Measurements from ENCODE around the gene CDH2. TPM values are rescaled to one million over a fixed set of nuclear protein-coding genes. Genes with fewer than 3 reads are reported as not detected.

The CDH2 gene
- total and polyA plus RNA-seq, 2 experiments from 2014 or later = 14.7 to 36.9 TPM

DNA sequence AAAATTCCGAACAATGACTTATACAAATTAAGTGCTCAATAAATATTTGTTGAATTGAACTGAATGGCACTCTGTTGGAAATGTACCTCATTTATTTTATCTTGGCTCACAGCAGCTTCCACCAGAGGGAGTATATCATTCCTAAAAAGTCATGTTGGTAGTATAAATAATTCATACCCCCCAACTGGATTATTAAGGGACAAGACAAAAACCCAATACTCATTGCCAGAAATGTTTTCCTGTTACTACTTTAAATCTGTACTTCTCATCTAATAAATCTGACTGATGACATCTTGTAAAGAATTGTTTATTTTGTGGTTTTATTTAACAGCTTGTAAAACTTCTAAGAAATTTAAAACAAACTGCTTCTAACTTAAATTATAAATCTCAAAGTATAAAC lies 163.9 kb downstream of the CDH2 start:
- peaks cover 8% of the 10 kb centered on the region for H3K4me1 Mint-ChIP-seq

DNA sequence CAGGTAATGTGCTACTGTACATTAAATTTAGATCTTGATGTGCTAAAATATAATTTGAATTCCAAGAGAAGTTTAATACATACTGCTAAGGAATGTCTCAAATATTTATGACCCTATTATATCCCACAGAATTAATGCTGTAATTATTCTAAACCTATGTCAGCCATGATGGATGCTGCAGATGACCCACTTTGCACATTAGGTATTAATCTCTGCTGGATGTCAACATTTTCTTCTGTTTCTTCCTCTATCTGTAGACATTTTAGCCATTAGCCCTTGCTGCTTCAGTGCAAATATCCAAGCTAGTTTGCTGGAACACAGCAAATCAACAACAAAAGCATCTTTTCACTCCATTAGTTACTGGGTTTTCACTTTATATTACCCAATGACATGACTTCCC lies 164.6 kb downstream of the CDH2 start:
- peaks cover 2% of the 10 kb centered on the region for H3K27me3 Mint-ChIP-seq (ENCODE audit: insufficient read depth, low read depth, poor library complexity)

More for the DNA sequence above, 163.9 kb downstream of the CDH2 start:
- no peaks in the 10 kb centered on the region for H3K36me3 Mint-ChIP-seq (ENCODE audit: low read depth)
- no peak overlapping the region for H3K4me3 Mint-ChIP-seq
- Histone ChIP-seq H3K4me2 (no peak overlapping the region), H3K27ac (ENCODE audit: low read depth) (no peak overlapping the region), H3K9me2 (ENCODE audit: insufficient read depth) (no peaks in the 10 kb centered on the region), H3F3A (replicated peaks; ENCODE audit: low read depth) (no peaks in the 10 kb centered on the region), H3K79me2 (replicated peaks; ENCODE audit: insufficient read depth) (no peaks in the 10 kb centered on the region), H2AFZ (no peak overlapping the region), H3K36me3 (ENCODE audit: insufficient read depth) (no peaks in the 10 kb centered on the region), H3K4me3 (no peak overlapping the region), H4K20me1 (replicated peaks; ENCODE audit: insufficient read depth) (no peaks in the 10 kb centered on the region), H3K27me3 (ENCODE audit: insufficient read depth) (no peaks in the 10 kb centered on the region), H3K4me1 (ENCODE audit: insufficient read depth) (peaks cover 13% of the 10 kb centered on the region; the same call in 1 of the 2 replicates)
- ATAC-seq (no peak), DNase-seq (ENCODE audit: low spot score) (peak; percentile 16)
- H3K9me3 Mint-ChIP-seq = no peaks in the 10 kb centered on the region
- peaks cover 2% of the 10 kb centered on the region for H3K27me3 Mint-ChIP-seq (ENCODE audit: insufficient read depth, low read depth, poor library complexity)
- no peak overlapping the region for H3K27ac Mint-ChIP-seq
- TF ChIP-seq, protein P1, sequence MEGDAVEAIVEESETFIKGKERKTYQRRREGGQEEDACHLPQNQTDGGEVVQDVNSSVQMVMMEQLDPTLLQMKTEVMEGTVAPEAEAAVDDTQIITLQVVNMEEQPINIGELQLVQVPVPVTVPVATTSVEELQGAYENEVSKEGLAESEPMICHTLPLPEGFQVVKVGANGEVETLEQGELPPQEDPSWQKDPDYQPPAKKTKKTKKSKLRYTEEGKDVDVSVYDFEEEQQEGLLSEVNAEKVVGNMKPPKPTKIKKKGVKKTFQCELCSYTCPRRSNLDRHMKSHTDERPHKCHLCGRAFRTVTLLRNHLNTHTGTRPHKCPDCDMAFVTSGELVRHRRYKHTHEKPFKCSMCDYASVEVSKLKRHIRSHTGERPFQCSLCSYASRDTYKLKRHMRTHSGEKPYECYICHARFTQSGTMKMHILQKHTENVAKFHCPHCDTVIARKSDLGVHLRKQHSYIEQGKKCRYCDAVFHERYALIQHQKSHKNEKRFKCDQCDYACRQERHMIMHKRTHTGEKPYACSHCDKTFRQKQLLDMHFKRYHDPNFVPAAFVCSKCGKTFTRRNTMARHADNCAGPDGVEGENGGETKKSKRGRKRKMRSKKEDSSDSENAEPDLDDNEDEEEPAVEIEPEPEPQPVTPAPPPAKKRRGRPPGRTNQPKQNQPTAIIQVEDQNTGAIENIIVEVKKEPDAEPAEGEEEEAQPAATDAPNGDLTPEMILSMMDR (conservative IDR thresholded peaks at IDR 0.05; ENCODE audit: low read depth in 2 of 2) = peak; percentile 32 to 60; a peak in 3 of 4 replicates
- TF ChIP-seq, protein P2, sequence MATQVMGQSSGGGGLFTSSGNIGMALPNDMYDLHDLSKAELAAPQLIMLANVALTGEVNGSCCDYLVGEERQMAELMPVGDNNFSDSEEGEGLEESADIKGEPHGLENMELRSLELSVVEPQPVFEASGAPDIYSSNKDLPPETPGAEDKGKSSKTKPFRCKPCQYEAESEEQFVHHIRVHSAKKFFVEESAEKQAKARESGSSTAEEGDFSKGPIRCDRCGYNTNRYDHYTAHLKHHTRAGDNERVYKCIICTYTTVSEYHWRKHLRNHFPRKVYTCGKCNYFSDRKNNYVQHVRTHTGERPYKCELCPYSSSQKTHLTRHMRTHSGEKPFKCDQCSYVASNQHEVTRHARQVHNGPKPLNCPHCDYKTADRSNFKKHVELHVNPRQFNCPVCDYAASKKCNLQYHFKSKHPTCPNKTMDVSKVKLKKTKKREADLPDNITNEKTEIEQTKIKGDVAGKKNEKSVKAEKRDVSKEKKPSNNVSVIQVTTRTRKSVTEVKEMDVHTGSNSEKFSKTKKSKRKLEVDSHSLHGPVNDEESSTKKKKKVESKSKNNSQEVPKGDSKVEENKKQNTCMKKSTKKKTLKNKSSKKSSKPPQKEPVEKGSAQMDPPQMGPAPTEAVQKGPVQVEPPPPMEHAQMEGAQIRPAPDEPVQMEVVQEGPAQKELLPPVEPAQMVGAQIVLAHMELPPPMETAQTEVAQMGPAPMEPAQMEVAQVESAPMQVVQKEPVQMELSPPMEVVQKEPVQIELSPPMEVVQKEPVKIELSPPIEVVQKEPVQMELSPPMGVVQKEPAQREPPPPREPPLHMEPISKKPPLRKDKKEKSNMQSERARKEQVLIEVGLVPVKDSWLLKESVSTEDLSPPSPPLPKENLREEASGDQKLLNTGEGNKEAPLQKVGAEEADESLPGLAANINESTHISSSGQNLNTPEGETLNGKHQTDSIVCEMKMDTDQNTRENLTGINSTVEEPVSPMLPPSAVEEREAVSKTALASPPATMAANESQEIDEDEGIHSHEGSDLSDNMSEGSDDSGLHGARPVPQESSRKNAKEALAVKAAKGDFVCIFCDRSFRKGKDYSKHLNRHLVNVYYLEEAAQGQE (IDR thresholded peaks at IDR 0.05; ENCODE audit: unreplicated experiment) = no peak

More for the DNA sequence above, 164.6 kb downstream of the CDH2 start:
- H3K4me1 ChIP-seq (ENCODE audit: insufficient read depth) = peaks cover 13% of the 10 kb centered on the region; the same call in 1 of the 2 replicates
- Mint-ChIP-seq H3K4me1 (peaks cover 8% of the 10 kb centered on the region), H3K27ac (no peak overlapping the region), H3K4me3 (no peak overlapping the region), H3K36me3 (ENCODE audit: low read depth) (no peaks in the 10 kb centered on the region), H3K9me3 (no peaks in the 10 kb centered on the region)
- no peaks in the 10 kb centered on the region for H3F3A ChIP-seq (replicated peaks; ENCODE audit: low read depth)
- H4K20me1 ChIP-seq (replicated peaks; ENCODE audit: insufficient read depth) = no peaks in the 10 kb centered on the region
- no peak overlapping the region for H3K4me2 ChIP-seq
- no peaks in the 10 kb centered on the region for H3K36me3 ChIP-seq (ENCODE audit: insufficient read depth)
- ATAC-seq = no peak
- no peak overlapping the region for H3K4me3 ChIP-seq
- DNase-seq (ENCODE audit: low spot score) = no peak
- H2AFZ ChIP-seq = no peak overlapping the region
- H3K79me2 ChIP-seq (replicated peaks; ENCODE audit: insufficient read depth) = no peaks in the 10 kb centered on the region
- no peak for TF ChIP-seq ETS1 (IDR thresholded peaks at IDR 0.05)
- no peak for TF ChIP-seq JUNB (IDR thresholded peaks at IDR 0.05; ENCODE audit: unreplicated experiment)
- TF ChIP-seq CREB1 (CRISPR knock-in tag; IDR thresholded peaks at IDR 0.05; ENCODE audit: low read depth) = no peak
- no peak for TF ChIP-seq EZH2phosphoT487 (IDR thresholded peaks at IDR 0.05; ENCODE audit: unreplicated experiment)
- TF ChIP-seq POLR2AphosphoS5 (IDR thresholded peaks at IDR 0.05; ENCODE audit: low read depth) = no peak
- H3K9me2 ChIP-seq (ENCODE audit: insufficient read depth) = no peaks in the 10 kb centered on the region
- H3K27ac ChIP-seq (ENCODE audit: low read depth) = no peak overlapping the region
- no peaks in the 10 kb centered on the region for H3K27me3 ChIP-seq (ENCODE audit: insufficient read depth)
